CD4-positive, alpha-beta memory T cell (primary cell): ENCODE results near the gene KLKB1. TPM values are rescaled to one million over a fixed set of nuclear protein-coding genes. Genes with fewer than 3 reads are reported as not detected.
"Not testable (repeated sequence)": the region's sequence is repeated elsewhere in the genome, so short reads cannot be mapped to it uniquely, and the experiment has no call there.

ENCODE experiments used
- CTCF ChIA-PET: fragments of 350-600 bp; sonication (Branson Sonifier 250); formaldehyde crosslinking; loops from one replicate; lab custom pipeline; 2021; ENCODE audit warnings: inconsistent platforms; ENCODE audit not compliant: partially characterized antibody; lab: Charles Lee
- POLR2A ChIA-PET: fragments of 350-600 bp; sonication (Branson Sonifier 250); formaldehyde crosslinking; loops from one replicate; lab custom pipeline; 2021; ENCODE audit not compliant: partially characterized antibody; lab: Charles Lee
- DNase-seq, 5 donors: peaks; one replicate each; pipeline versions ENCODE4 v3.0.0 to v3.0.0-alpha.2; 2020 to 2022; ENCODE audit warnings: mixed read lengths in 1 of 5
- H3K27ac ChIP-seq: one replicate; pipeline ENCODE4 v1.7.0; 2013; ENCODE audit warnings: low read depth, low read length
- H3K27me3 ChIP-seq: 2 replicates; pipeline ENCODE4 v1.7.0; 2013; ENCODE audit warnings: mild to moderate bottlenecking, low read length, moderate library complexity; ENCODE audit not compliant: insufficient read depth
- H3K36me3 ChIP-seq: 2 replicates; pipeline ENCODE4 v1.7.0; 2013; ENCODE audit warnings: mild to moderate bottlenecking, low read length, moderate library complexity; ENCODE audit not compliant: insufficient read depth
- H3K4me1 ChIP-seq: 2 replicates; pipeline ENCODE4 v1.7.0; 2013; ENCODE audit warnings: mild to moderate bottlenecking, low read length, moderate library complexity; ENCODE audit not compliant: insufficient read depth
- H3K4me3 ChIP-seq, 2 donors: one replicate each; pipeline ENCODE4 v1.7.0; 2013; ENCODE audit warnings: low read length in 2 of 2, mild to moderate bottlenecking in 1 of 2
- H3K9me3 ChIP-seq, 2 donors: one replicate each; pipeline ENCODE4 v1.7.0; 2013; ENCODE audit warnings: low read length in 2 of 2, control low read depth in 1 of 2; ENCODE audit not compliant: control insufficient read depth in 1 of 2
- H3K27ac Mint-ChIP-seq, 7 donors: one replicate each; pipeline ENCODE4 v1.8.0; 2020 to 2021; ENCODE audit warnings: mixed read lengths in 7 of 7, mild to moderate bottlenecking in 6 of 7, inconsistent platforms in 3 of 7, moderate library complexity in 3 of 7
- H3K27me3 Mint-ChIP-seq, 2 donors: one replicate each; pipeline ENCODE4 v1.8.0; 2020 to 2021; ENCODE audit warnings: mixed read lengths in 2 of 2
- H3K36me3 Mint-ChIP-seq, 2 donors: one replicate each; pipeline ENCODE4 v1.8.0; 2020 to 2021; ENCODE audit warnings: mixed read lengths in 2 of 2, inconsistent platforms in 1 of 2, mild to moderate bottlenecking in 1 of 2
- H3K4me1 Mint-ChIP-seq, 4 donors: one replicate each; pipeline ENCODE4 v1.8.0; 2020 to 2021; ENCODE audit warnings: mixed read lengths in 4 of 4, mild to moderate bottlenecking in 1 of 4
- H3K4me3 Mint-ChIP-seq, 8 donors: one replicate each; pipeline ENCODE4 v1.8.0; 2020 to 2021; ENCODE audit warnings: mixed read lengths in 8 of 8, mild to moderate bottlenecking in 7 of 8, moderate library complexity in 6 of 8, inconsistent platforms in 3 of 8
- H3K9me3 Mint-ChIP-seq, 8 donors: one replicate each; pipeline ENCODE4 v1.8.0; 2020 to 2021; ENCODE audit warnings: mixed read lengths in 8 of 8, mild to moderate bottlenecking in 5 of 8, inconsistent platforms in 3 of 8, moderate library complexity in 1 of 8
- intact Hi-C: fragments of 100-400 bp; cut with micrococcal nuclease; formaldehyde crosslinking; loops from one replicate; pipeline ENCODE4 v1.15.1; 2023
- polyA plus RNA-seq, 2 donors: library from polyadenylated mRNA; unstranded; fragments of 300-500 nt; fragmentation: Illumina TruSeq; gene quantifications; one replicate each; pipeline ENCODE4 v1.2.3, GENCODE V29; 2021
- total RNA-seq, 2 experiments: library from RNA; stranded (reverse); gene quantifications; one replicate each; pipeline ENCODE4 v1.2.3, GENCODE V29; 2021

The KLKB1 gene
- total and polyA plus RNA-seq, 4 experiments from 2014 or later = 1.2 to 1.4 TPM; not detected in 2

GRCh38 chr4:186240452-186240847, 13.1 kb downstream of the KLKB1 start:
- no peaks in the 10 kb centered on the region for H3K4me1 Mint-ChIP-seq
- no peaks in the 10 kb centered on the region for H3K27me3 Mint-ChIP-seq
- ChIA-PET POLR2A (no interaction called here), CTCF (no interaction called here)
- no peak for DNase-seq
- no peak overlapping the region for H3K4me3 ChIP-seq
- no peaks in the 10 kb centered on the region for H3K27me3 ChIP-seq
- peaks cover 0 to 1% (median 0%) of the 10 kb centered on the region in 8 donors for H3K9me3 Mint-ChIP-seq
- H3K4me1 ChIP-seq = no peaks in the 10 kb centered on the region
- intact Hi-C loops = no loop called here
- H3K27ac Mint-ChIP-seq = no peak overlapping the region
- no peak overlapping the region for H3K4me3 Mint-ChIP-seq
- H3K36me3 Mint-ChIP-seq = peaks cover 0 to 8% of the 10 kb centered on the region in 2 donors
- H3K27ac ChIP-seq = no peak overlapping the region
- H3K9me3 ChIP-seq = no peaks in the 10 kb centered on the region
- no peaks in the 10 kb centered on the region for H3K36me3 ChIP-seq

- H3K36me3 Mint-ChIP-seq = peaks cover 0 to 13% of the 10 kb centered on the region in 2 donors
- H3K27ac Mint-ChIP-seq = no peak overlapping the region
- no peaks in the 10 kb centered on the region for H3K27me3 ChIP-seq
- H3K9me3 ChIP-seq = no peaks in the 10 kb centered on the region
- intact Hi-C loops = no loop called here
- CTCF ChIA-PET = no interaction called here
- H3K9me3 Mint-ChIP-seq = peaks cover 0 to 6% (median 0%) of the 10 kb centered on the region in 8 donors
- no peaks in the 10 kb centered on the region for H3K4me1 ChIP-seq
- H3K4me3 ChIP-seq = no peak overlapping the region
- no peak for DNase-seq
- no peaks in the 10 kb centered on the region for H3K27me3 Mint-ChIP-seq
- H3K4me3 Mint-ChIP-seq = no peak overlapping the region
- POLR2A ChIA-PET = no interaction called here
- no peaks in the 10 kb centered on the region for H3K36me3 ChIP-seq
- H3K27ac ChIP-seq = no peak overlapping the region
- no peaks in the 10 kb centered on the region for H3K4me1 Mint-ChIP-seq
These were observed 13.7 kb downstream of the KLKB1 start for GRCh38 chr4:186240848-186241491.

- POLR2A ChIA-PET = no interaction called here
- Mint-ChIP-seq H3K27ac (no peak overlapping the region), H3K36me3 (peaks cover 0 to 17% of the 10 kb centered on the region in 2 donors), H3K27me3 (no peaks in the 10 kb centered on the region), H3K9me3 (peaks cover 0 to 7% (median 0%) of the 10 kb centered on the region in 8 donors), H3K4me1 (no peaks in the 10 kb centered on the region), H3K4me3 (no peak overlapping the region)
- H3K4me3 ChIP-seq = no peak overlapping the region
- H3K27me3 ChIP-seq = no peaks in the 10 kb centered on the region
- CTCF ChIA-PET = no interaction called here
- no peak overlapping the region for H3K27ac ChIP-seq
- no peak for DNase-seq
- intact Hi-C loops = no loop called here
- no peaks in the 10 kb centered on the region for H3K4me1 ChIP-seq
- no peaks in the 10 kb centered on the region for H3K9me3 ChIP-seq
- H3K36me3 ChIP-seq = no peaks in the 10 kb centered on the region
These were observed 14.3 kb downstream of the KLKB1 start for GRCh38 chr4:186241616-186242015.

- H3K9me3 Mint-ChIP-seq, DNase-seq, H3K27me3 Mint-ChIP-seq, H3K4me3 Mint-ChIP-seq, H3K36me3 ChIP-seq, H3K4me1 Mint-ChIP-seq, H3K9me3 ChIP-seq, POLR2A ChIA-PET, H3K4me1 ChIP-seq, H3K27ac Mint-ChIP-seq, H3K27me3 ChIP-seq, H3K4me3 ChIP-seq, H3K27ac ChIP-seq, intact Hi-C loops, CTCF ChIA-PET: not testable (repeated sequence)
- H3K36me3 Mint-ChIP-seq = peaks cover 0 to 16% of the 10 kb centered on the region in 2 donors
These were observed 14.7 kb downstream of the KLKB1 start for GRCh38 chr4:186242031-186242430.

- ChIA-PET POLR2A (no interaction called here), CTCF (no interaction called here)
- peaks cover 0 to 7% (median 0%) of the 10 kb centered on the region in 8 donors for H3K9me3 Mint-ChIP-seq
- H3K27ac Mint-ChIP-seq = no peak overlapping the region
- H3K4me1 ChIP-seq = no peaks in the 10 kb centered on the region
- no peaks in the 10 kb centered on the region for H3K27me3 ChIP-seq
- H3K4me3 ChIP-seq = no peak overlapping the region
- peaks cover 0 to 12% of the 10 kb centered on the region in 2 donors for H3K36me3 Mint-ChIP-seq
- H3K36me3 ChIP-seq = no peaks in the 10 kb centered on the region
- no peaks in the 10 kb centered on the region for H3K27me3 Mint-ChIP-seq
- no peak overlapping the region for H3K27ac ChIP-seq
- H3K4me3 Mint-ChIP-seq = no peak overlapping the region
- DNase-seq = no peak
- intact Hi-C loops = no loop called here
- H3K4me1 Mint-ChIP-seq = peaks cover 0 to 1% (median 0%) of the 10 kb centered on the region in 4 donors
- H3K9me3 ChIP-seq = no peaks in the 10 kb centered on the region
These were observed 16.0 kb downstream of the KLKB1 start for GRCh38 chr4:186243331-186243730.

GRCh38 chr4:186244835-186245234, 17.5 kb downstream of the KLKB1 start:
- Histone ChIP-seq H3K27me3 (no peaks in the 10 kb centered on the region), H3K27ac (no peak overlapping the region), H3K4me3 (no peak overlapping the region), H3K9me3 (no peaks in the 10 kb centered on the region), H3K36me3 (no peaks in the 10 kb centered on the region), H3K4me1 (no peaks in the 10 kb centered on the region)
- intact Hi-C loops = no loop called here
- Mint-ChIP-seq H3K4me1 (peaks cover 0 to 1% (median 0%) of the 10 kb centered on the region in 4 donors), H3K27ac (no peak overlapping the region), H3K36me3 (peaks cover 0 to 12% of the 10 kb centered on the region in 2 donors), H3K27me3 (no peaks in the 10 kb centered on the region), H3K4me3 (no peak overlapping the region), H3K9me3 (peaks cover 0 to 7% (median 0%) of the 10 kb centered on the region in 8 donors)
- ChIA-PET CTCF (no interaction called here), POLR2A (no interaction called here)
- no peak for DNase-seq

GRCh38 chr4:186247062-186247752, 19.9 kb downstream of the KLKB1 start:
- peaks cover 2 to 24% of the 10 kb centered on the region in 2 donors for H3K36me3 Mint-ChIP-seq
- H3K36me3 ChIP-seq, POLR2A ChIA-PET, H3K4me3 Mint-ChIP-seq, H3K4me3 ChIP-seq, H3K4me1 Mint-ChIP-seq, DNase-seq, H3K27ac Mint-ChIP-seq, CTCF ChIA-PET, H3K27ac ChIP-seq, H3K27me3 ChIP-seq, H3K27me3 Mint-ChIP-seq, H3K9me3 ChIP-seq, H3K4me1 ChIP-seq, intact Hi-C loops, H3K9me3 Mint-ChIP-seq: not testable (repeated sequence)
